CD4-positive, alpha-beta T cell (primary cell): ENCODE data around the gene ITPRIP. TPM values are rescaled to one million over a fixed set of nuclear protein-coding genes. Genes with fewer than 3 reads are reported as not detected.

Source experiments
- ATAC-seq: fragments of 200-7000 bp; cut with Tn5 transposase; one replicate; pipeline ENCODE4 v1.10.0; 2022; ENCODE audit warnings: mild to moderate bottlenecking; ENCODE audit not compliant: poor library complexity
- CTCF ChIA-PET: fragments of 350-600 bp; sonication (Branson Sonifier 250); formaldehyde crosslinking; loops from one replicate; lab custom pipeline; 2021; ENCODE audit warnings: antibody characterized with exemption, inconsistent platforms; lab: Charles Lee
- POLR2A ChIA-PET: fragments of 350-600 bp; sonication (Branson Sonifier 250); formaldehyde crosslinking; loops from one replicate; lab custom pipeline; 2021; ENCODE audit warnings: antibody characterized with exemption, inconsistent platforms; lab: Charles Lee
- DNase-seq, 14 experiments: peaks; one replicate each; pipeline ENCODE4 v3.0.0-alpha.2; 2013 to 2020; ENCODE audit warnings: mixed read lengths in 2 of 14
- H3K27ac ChIP-seq, 2 donors: one replicate each; pipeline versions ENCODE4 v1.5.1 to v1.7.0; 2013; ENCODE audit warnings: low read length in 2 of 2, low read depth in 1 of 2, mild to moderate bottlenecking in 1 of 2
- H3K27me3 ChIP-seq, 2 experiments: 1 replicate in 1 of 2; 2 replicates in 1 of 2; pipeline versions ENCODE4 v1.6.1 to v1.7.0; 2013; ENCODE audit warnings: low read length in 2 of 2, control low read depth in 1 of 2, mild to moderate bottlenecking in 1 of 2, moderate library complexity in 1 of 2; ENCODE audit not compliant: insufficient read depth in 2 of 2, control insufficient read depth in 1 of 2
- H3K36me3 ChIP-seq: one replicate; pipeline ENCODE4 v1.6.1; 2013; ENCODE audit warnings: low read length, control low read depth; ENCODE audit not compliant: insufficient read depth
- H3K4me1 ChIP-seq: one replicate; pipeline ENCODE4 v1.6.1; 2013; ENCODE audit warnings: low read length, control low read depth; ENCODE audit not compliant: insufficient read depth
- H3K4me3 ChIP-seq: one replicate; pipeline ENCODE4 v1.5.1; 2013; ENCODE audit warnings: mild to moderate bottlenecking, low read length, moderate library complexity
- H3K9me3 ChIP-seq, 2 experiments: 1 replicate in 1 of 2; 2 replicates in 1 of 2; pipeline versions ENCODE4 v1.6.1 to v1.7.0; 2013; ENCODE audit warnings: low read length in 2 of 2, mild to moderate bottlenecking in 2 of 2, control low read depth in 1 of 2, moderate library complexity in 1 of 2; ENCODE audit not compliant: control insufficient read depth in 1 of 2, insufficient read depth in 1 of 2
- H3K27ac Mint-ChIP-seq: one replicate; pipeline ENCODE4 v1.8.0; 2020; ENCODE audit warnings: mixed read lengths
- H3K27me3 Mint-ChIP-seq: one replicate; pipeline ENCODE4 v1.8.0; 2021; ENCODE audit warnings: mixed read lengths
- H3K36me3 Mint-ChIP-seq: one replicate; pipeline ENCODE4 v1.8.0; 2021; ENCODE audit warnings: low read depth, mixed read lengths
- H3K4me1 Mint-ChIP-seq: one replicate; pipeline ENCODE4 v1.8.0; 2021; ENCODE audit warnings: low read depth, mixed read lengths
- H3K4me3 Mint-ChIP-seq: one replicate; pipeline ENCODE4 v1.8.0; 2020; ENCODE audit warnings: mild to moderate bottlenecking, mixed read lengths
- H3K9me3 Mint-ChIP-seq: one replicate; pipeline ENCODE4 v1.8.0; 2020; ENCODE audit warnings: mixed read lengths
- intact Hi-C, 2 experiments: fragments of 100-400 bp; cut with DNase I in 1 of 2; cut with micrococcal nuclease in 1 of 2; formaldehyde crosslinking; loops; one replicate each; pipeline versions ENCODE4 v1.15.1 to v1.9.0; 2023 to 2025; cut with DNase I, micrococcal nuclease
- total RNA-seq, 174 experiments: library from RNA in 2 of 174; stranded (reverse) in 2 of 174; gene quantifications; one replicate each; pipeline ENCODE4 v1.2.3 and lab custom pipeline; 2021 to 2026
- TF ChIP-seq, protein P1 (sequence below): fragments of 200-600 bp; IDR thresholded peaks from one replicate; pipeline ENCODE4 v1.8.0; 2022; ENCODE audit warnings: antibody characterized with exemption, mild to moderate bottlenecking

Gene ITPRIP
- total RNA-seq, 2 experiments from 2014 or later: 127 to 133 TPM

GRCh38 chr10:104351061-104351702 is 12.9 kb upstream of the ITPRIP start:
- Mint-ChIP-seq H3K27ac (no peak overlapping the region), H3K9me3 (no peaks in the 10 kb centered on the region), H3K36me3 (no peaks in the 10 kb centered on the region), H3K27me3 (no peaks in the 10 kb centered on the region), H3K4me1 (peaks cover 13% of the 10 kb centered on the region), H3K4me3 (no peak overlapping the region)
- Histone ChIP-seq H3K4me3 (no peak overlapping the region), H3K36me3 (no peaks in the 10 kb centered on the region), H3K9me3 (no peaks in the 10 kb centered on the region), H3K27ac (peak overlapping the region in 1 of 2 donors; percentile 14), H3K27me3 (no peaks in the 10 kb centered on the region), H3K4me1 (peaks cover 30% of the 10 kb centered on the region)
- POLR2A ChIA-PET: interaction anchor here (1.0 to 4.9 kb wide), 7 partner anchors 13 to 82 kb away, joined by 3 to 58 read pairs (median 7); partner anchors contain the start of genes GSTO2 and ITPRIP
- TF ChIP-seq, protein P1, sequence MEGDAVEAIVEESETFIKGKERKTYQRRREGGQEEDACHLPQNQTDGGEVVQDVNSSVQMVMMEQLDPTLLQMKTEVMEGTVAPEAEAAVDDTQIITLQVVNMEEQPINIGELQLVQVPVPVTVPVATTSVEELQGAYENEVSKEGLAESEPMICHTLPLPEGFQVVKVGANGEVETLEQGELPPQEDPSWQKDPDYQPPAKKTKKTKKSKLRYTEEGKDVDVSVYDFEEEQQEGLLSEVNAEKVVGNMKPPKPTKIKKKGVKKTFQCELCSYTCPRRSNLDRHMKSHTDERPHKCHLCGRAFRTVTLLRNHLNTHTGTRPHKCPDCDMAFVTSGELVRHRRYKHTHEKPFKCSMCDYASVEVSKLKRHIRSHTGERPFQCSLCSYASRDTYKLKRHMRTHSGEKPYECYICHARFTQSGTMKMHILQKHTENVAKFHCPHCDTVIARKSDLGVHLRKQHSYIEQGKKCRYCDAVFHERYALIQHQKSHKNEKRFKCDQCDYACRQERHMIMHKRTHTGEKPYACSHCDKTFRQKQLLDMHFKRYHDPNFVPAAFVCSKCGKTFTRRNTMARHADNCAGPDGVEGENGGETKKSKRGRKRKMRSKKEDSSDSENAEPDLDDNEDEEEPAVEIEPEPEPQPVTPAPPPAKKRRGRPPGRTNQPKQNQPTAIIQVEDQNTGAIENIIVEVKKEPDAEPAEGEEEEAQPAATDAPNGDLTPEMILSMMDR: no peak
- CTCF ChIA-PET: interaction anchor here (0.9 to 5.6 kb wide), 8 partner anchors 12 to 77 kb away, joined by 3 to 107 read pairs (median 6); partner anchors contain the start of gene ITPRIP
- DNase-seq (peak in 3 of 14 experiments; percentile 40 to 67 (median 57)), ATAC-seq (no peak)
- intact Hi-C loops: loop anchor here in 1 of 2 experiments (2.0 kb wide), 1 partner anchor 76 kb away; no protein-coding TSS in a partner anchor

DNA sequence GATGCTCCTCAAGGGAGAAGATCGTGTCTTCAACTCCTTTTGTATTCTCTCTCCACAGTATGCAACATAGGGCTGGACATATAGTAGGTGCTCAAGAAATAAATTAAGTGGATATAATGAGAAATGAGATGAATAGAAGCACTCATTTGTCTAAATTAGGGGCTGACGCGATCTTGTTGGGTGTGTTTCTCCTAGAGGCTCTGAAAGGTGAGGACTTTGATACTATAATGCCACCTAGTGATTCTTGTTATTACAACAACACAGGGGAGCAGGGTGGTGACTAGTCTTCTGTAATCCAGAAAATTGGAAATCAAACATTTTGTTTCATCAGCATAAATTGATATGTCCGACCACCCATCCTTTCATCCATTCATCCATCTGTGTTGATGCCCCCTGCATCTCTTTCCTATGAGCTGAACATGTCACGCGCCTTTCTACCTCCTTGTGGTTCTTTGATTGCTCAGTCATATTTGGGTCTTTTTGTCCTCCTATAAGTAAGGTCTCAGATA is 11.9 kb upstream of the ITPRIP start:
- H3K36me3 ChIP-seq: no peaks in the 10 kb centered on the region
- H3K27ac ChIP-seq: no peak overlapping the region
- Mint-ChIP-seq H3K36me3 (no peaks in the 10 kb centered on the region), H3K27me3 (no peaks in the 10 kb centered on the region), H3K27ac (no peak overlapping the region), H3K4me1 (peaks cover 23% of the 10 kb centered on the region), H3K9me3 (peaks cover 3% of the 10 kb centered on the region), H3K4me3 (no peak overlapping the region)
- H3K9me3 ChIP-seq: no peaks in the 10 kb centered on the region
- intact Hi-C loops: loop anchor here (1.0 to 2.0 kb wide), 4 partner anchors 12 to 75 kb away; partner anchors contain the start of gene ITPRIP (in 1 of the 2)
- TF ChIP-seq, protein P1: peak; percentile 88
- H3K27me3 ChIP-seq: no peaks in the 10 kb centered on the region
- ChIA-PET POLR2A (interaction anchor here (1.2 to 4.9 kb wide), 5 partner anchors 12 to 81 kb away, joined by 4 to 58 read pairs (median 11); partner anchors contain the start of genes GSTO2 and ITPRIP), CTCF (interaction anchor here (0.6 to 5.6 kb wide), 8 partner anchors 11 to 76 kb away, joined by 3 to 107 read pairs (median 6); partner anchors contain the start of gene ITPRIP)
- H3K4me1 ChIP-seq: peaks cover 34% of the 10 kb centered on the region
- DNase-seq: peak in 4 of 14 experiments; percentile 44 to 84 (median 82)
- ATAC-seq: peak; percentile 75
- H3K4me3 ChIP-seq: no peak overlapping the region

DNA sequence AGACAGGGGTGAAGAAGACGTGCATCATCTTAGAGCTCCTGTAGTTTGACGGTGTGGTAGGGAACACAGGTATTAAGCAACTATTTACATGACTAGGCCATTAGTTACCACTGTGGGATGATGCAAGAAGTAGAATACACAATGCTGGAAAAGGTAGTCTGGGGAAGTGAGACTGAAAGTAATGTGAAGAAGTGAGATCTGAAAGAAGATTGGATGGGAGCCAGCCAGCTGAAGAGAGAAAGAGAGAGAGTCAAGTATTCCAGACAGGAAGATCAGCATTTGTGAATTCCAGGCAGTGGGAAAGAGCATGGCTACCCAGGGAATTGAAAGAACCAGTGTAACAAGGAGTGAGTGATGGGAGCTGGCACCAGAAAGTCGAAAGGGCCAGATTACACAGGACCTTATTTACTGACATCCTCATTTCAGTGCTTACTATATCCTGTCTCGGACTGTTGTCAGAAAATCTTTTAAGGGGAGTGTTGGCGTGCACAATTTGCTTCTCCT is 11.4 kb upstream of the ITPRIP start:
- DNase-seq (peak in 3 of 14 experiments; percentile 35 to 63 (median 56)), ATAC-seq (no peak)
- Mint-ChIP-seq H3K9me3 (peaks cover 3% of the 10 kb centered on the region), H3K4me1 (peaks cover 24% of the 10 kb centered on the region), H3K36me3 (no peaks in the 10 kb centered on the region), H3K27me3 (no peaks in the 10 kb centered on the region), H3K27ac (no peak overlapping the region), H3K4me3 (no peak overlapping the region)
- POLR2A ChIA-PET: interaction anchor here (2.5 to 4.9 kb wide), 3 partner anchors 11 to 81 kb away, joined by 7 to 58 read pairs (median 13); partner anchors contain the start of genes GSTO2 and ITPRIP
- CTCF ChIA-PET: interaction anchor here (0.6 to 5.6 kb wide), 6 partner anchors 13 to 76 kb away, joined by 3 to 107 read pairs (median 5); no protein-coding TSS in a partner anchor
- Histone ChIP-seq H3K27ac (no peak overlapping the region), H3K4me3 (no peak overlapping the region), H3K27me3 (no peaks in the 10 kb centered on the region), H3K9me3 (no peaks in the 10 kb centered on the region), H3K36me3 (no peaks in the 10 kb centered on the region), H3K4me1 (peaks cover 34% of the 10 kb centered on the region)
- TF ChIP-seq, protein P1: no peak
- intact Hi-C loops: loop anchor here (1.0 to 5.0 kb wide), 5 partner anchors 11 to 227 kb away; partner anchors contain the start of genes ITPRIP (in 1 of the 2) and SFR1 (in 1 of the 2)
